Measurements from ENCODE around the gene PKD1L1.

PKD1L1 gene

DNA sequence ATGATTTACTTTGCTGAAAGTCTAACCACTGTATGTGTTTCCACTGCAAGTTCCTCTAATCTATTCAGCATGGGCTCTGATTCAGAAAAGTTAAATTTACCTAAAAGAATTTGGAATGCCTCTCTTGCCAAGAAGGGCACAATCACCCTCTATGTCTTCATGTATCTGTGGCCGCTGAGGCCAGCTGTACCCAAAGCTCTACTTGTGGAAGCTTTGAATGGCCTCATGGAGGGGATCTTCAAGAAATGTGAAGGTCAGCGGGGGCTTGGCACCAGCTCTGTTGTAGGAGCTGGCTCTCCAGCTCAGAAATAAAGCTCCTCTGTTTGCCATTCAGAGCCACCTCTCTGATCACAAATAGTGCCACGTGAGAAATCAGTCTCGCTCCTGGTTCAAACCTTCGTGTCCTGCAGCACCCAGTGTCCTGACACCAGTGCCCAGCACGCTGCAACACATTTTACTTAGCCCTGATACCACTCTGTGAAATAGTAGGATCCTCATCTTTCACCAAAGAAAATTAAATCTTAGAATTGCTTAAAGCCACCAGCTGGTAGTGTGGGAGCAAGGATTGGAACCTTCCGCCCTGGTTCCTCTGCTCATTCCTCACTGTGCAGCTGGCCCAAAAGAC lies 61.1 kb downstream of the PKD1L1 start:
- TF ChIP-seq CTCF (IDR thresholded peaks at IDR 0.05; ENCODE audit: control insufficient read depth, insufficient read depth, low read depth, low read length, missing control alignments), result no peak
- H3K4me3 ChIP-seq (ENCODE audit: control insufficient read depth, low read depth, low read length), result no peak overlapping the region
- DNase-seq (ENCODE audit: low read depth), result no peak

GRCh38 chr7:47885987-47886811 lies 62.1 kb downstream of the PKD1L1 start:
- no peak for TF ChIP-seq CTCF (IDR thresholded peaks at IDR 0.05; ENCODE audit: control insufficient read depth, insufficient read depth, low read depth, low read length, missing control alignments)
- no peak for DNase-seq (ENCODE audit: low read depth)
- H3K4me3 ChIP-seq (ENCODE audit: control insufficient read depth, low read depth, low read length), result no peak overlapping the region

- no peak for DNase-seq (ENCODE audit: low read depth)
- TF ChIP-seq CTCF (IDR thresholded peaks at IDR 0.05; ENCODE audit: control insufficient read depth, insufficient read depth, low read depth, low read length, missing control alignments), result no peak
Observed at GRCh38 chr7:47885309-47885986, 62.8 kb downstream of the PKD1L1 start.

GRCh38 chr7:47884675-47885074 lies 63.6 kb downstream of the PKD1L1 start:
- no peak for TF ChIP-seq CTCF (IDR thresholded peaks at IDR 0.05; ENCODE audit: control insufficient read depth, insufficient read depth, low read depth, low read length, missing control alignments)
- DNase-seq (ENCODE audit: low read depth), result no peak
- no peak overlapping the region for H3K4me3 ChIP-seq (ENCODE audit: control insufficient read depth, low read depth, low read length)

More at GRCh38 chr7:47885309-47885986, 62.8 kb downstream of the PKD1L1 start:
- no peak overlapping the region for H3K4me3 ChIP-seq (ENCODE audit: control insufficient read depth, low read depth, low read length)

- TF ChIP-seq CTCF (IDR thresholded peaks at IDR 0.05; ENCODE audit: control insufficient read depth, insufficient read depth, low read depth, low read length, missing control alignments), result no peak
- DNase-seq (ENCODE audit: low read depth), result no peak
- no peak overlapping the region for H3K4me3 ChIP-seq (ENCODE audit: control insufficient read depth, low read depth, low read length)
Observed at GRCh38 chr7:47882635-47883034, 65.6 kb downstream of the PKD1L1 start.

GRCh38 chr7:47881256-47881655 lies 67.0 kb downstream of the PKD1L1 start:
- TF ChIP-seq CTCF (IDR thresholded peaks at IDR 0.05; ENCODE audit: control insufficient read depth, insufficient read depth, low read depth, low read length, missing control alignments), result no peak
- DNase-seq (ENCODE audit: low read depth), result no peak
- H3K4me3 ChIP-seq (ENCODE audit: control insufficient read depth, low read depth, low read length), result no peak overlapping the region

Measured in AG09309 (cell line).